RWPE2 (cell line): ENCODE measurements around the gene PPID.
A peak's percentile ranks its signal among the peaks of the same experiment; 100 is the strongest.
"Not testable (repeated sequence)": the region's sequence is repeated elsewhere in the genome, so short reads cannot be mapped to it uniquely, and the experiment has no call there.

Source experiments
- ATAC-seq: fragments of 200-7000 bp; cut with Tn5 transposase; 3 replicates; pipeline ENCODE4 v1.9.1; 2021; ENCODE audit warnings: low read depth
- DNase-seq: peaks from one replicate; pipeline ENCODE4 v3.0.0-alpha.2; 2020; ENCODE audit warnings: low spot score
- H3K27ac ChIP-seq: fragments of 450-650 bp; 2 replicates; pipeline ENCODE4 v1.5.1; 2017; ENCODE audit warnings: mild to moderate bottlenecking; ENCODE audit not compliant: poor library complexity, severe bottlenecking
- H3K27me3 ChIP-seq: fragments of 250-450 bp; sonication (Bioruptor Pico); 2 replicates; pipeline ENCODE4 v1.5.1; 2021; ENCODE audit warnings: mild to moderate bottlenecking, moderate library complexity; ENCODE audit not compliant: insufficient read depth, poor library complexity, severe bottlenecking
- H3K36me3 ChIP-seq: fragments of 250-450 bp; sonication (Bioruptor Pico); 2 replicates; pipeline ENCODE4 v1.5.1; 2020; ENCODE audit warnings: low read depth, mild to moderate bottlenecking, moderate library complexity
- H3K4me1 ChIP-seq: fragments of 250-450 bp; sonication (Bioruptor Pico); 2 replicates; pipeline ENCODE4 v1.5.1; 2021; ENCODE audit warnings: mild to moderate bottlenecking, moderate library complexity; ENCODE audit not compliant: insufficient read depth, poor library complexity, severe bottlenecking
- H3K4me3 ChIP-seq: fragments of 250-450 bp; sonication (Bioruptor Pico); 2 replicates; pipeline ENCODE4 v1.5.1; 2021; ENCODE audit warnings: mild to moderate bottlenecking, moderate library complexity; ENCODE audit not compliant: severe bottlenecking
- H3K9me3 ChIP-seq: fragments of 250-450 bp; sonication (Bioruptor Pico); 2 replicates; pipeline ENCODE4 v1.5.1; 2021; ENCODE audit warnings: mild to moderate bottlenecking, moderate library complexity; ENCODE audit not compliant: severe bottlenecking
- TF ChIP-seq, protein P1 (sequence below): fragments of 450-650 bp; IDR thresholded peaks from one replicate; pipeline ENCODE4 v1.5.1; 2017; ENCODE audit warnings: mild to moderate bottlenecking, moderate library complexity; ENCODE audit not compliant: poor library complexity, severe bottlenecking

The PPID gene

DNA sequence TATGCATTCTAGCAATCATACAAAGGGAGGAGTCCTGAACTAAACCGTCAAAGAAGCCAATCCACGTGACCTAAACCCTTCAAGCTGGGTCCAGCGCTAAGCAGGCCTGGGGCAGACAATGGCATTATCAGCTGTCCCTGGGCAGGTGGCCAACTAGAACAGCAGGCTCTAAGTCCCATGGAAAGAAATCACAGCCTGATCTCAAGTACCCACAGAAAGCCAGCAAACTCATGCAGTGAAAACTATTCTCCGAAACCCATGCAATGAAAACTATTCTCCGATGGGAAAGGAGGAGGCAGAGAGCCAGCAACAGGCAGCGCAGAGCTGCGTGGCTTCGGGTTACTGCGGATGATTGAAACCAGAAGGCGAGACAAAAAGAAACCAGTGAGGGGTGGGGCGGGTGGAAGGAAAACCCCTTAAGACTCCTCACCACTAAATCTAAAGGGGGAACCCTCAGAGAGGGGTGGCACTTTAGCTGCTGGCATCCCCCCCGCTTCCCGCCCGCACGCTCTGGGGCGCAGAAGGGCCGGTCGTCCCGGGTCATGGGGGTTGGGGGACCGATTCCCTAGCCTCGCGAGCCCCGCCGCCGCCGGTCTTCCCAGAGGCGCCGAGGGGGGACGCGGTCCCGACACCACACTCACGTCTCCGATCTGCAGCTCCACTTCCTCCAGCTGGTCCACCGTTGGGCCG lies 52.1 kb downstream of the PPID start:
- Histone ChIP-seq H3K4me1 (peaks cover 3% of the 10 kb centered on the region), H3K9me3 (no peaks in the 10 kb centered on the region), H3K36me3 (peaks cover 18% of the 10 kb centered on the region), H3K27ac (peak overlapping the region; percentile 63), H3K4me3 (peak overlapping the region; percentile 80), H3K27me3 (no peaks in the 10 kb centered on the region)
- ATAC-seq (peak; percentile 30), DNase-seq (peak; percentile 66)
- TF ChIP-seq, protein P1, sequence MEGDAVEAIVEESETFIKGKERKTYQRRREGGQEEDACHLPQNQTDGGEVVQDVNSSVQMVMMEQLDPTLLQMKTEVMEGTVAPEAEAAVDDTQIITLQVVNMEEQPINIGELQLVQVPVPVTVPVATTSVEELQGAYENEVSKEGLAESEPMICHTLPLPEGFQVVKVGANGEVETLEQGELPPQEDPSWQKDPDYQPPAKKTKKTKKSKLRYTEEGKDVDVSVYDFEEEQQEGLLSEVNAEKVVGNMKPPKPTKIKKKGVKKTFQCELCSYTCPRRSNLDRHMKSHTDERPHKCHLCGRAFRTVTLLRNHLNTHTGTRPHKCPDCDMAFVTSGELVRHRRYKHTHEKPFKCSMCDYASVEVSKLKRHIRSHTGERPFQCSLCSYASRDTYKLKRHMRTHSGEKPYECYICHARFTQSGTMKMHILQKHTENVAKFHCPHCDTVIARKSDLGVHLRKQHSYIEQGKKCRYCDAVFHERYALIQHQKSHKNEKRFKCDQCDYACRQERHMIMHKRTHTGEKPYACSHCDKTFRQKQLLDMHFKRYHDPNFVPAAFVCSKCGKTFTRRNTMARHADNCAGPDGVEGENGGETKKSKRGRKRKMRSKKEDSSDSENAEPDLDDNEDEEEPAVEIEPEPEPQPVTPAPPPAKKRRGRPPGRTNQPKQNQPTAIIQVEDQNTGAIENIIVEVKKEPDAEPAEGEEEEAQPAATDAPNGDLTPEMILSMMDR = no peak

DNA sequence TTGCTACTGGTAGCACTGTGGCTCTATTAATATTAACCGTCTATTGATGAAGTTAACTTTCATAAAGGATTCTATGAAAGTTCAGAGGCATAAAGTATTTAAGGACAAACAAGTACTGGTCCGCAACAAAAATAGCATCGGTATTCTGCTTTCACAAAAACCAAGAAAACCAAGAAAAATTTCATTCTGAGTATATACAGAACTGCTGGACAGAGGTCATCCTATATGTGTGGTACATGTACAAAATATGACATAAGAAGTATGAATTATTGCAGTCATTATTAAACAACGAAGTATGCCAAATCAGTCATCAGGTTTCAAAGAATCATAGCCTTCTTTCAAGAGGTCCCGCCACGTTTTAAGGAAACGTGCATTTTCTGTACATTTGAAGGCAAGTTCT lies 53.9 kb downstream of the PPID start:
- no peak for ATAC-seq

DNA sequence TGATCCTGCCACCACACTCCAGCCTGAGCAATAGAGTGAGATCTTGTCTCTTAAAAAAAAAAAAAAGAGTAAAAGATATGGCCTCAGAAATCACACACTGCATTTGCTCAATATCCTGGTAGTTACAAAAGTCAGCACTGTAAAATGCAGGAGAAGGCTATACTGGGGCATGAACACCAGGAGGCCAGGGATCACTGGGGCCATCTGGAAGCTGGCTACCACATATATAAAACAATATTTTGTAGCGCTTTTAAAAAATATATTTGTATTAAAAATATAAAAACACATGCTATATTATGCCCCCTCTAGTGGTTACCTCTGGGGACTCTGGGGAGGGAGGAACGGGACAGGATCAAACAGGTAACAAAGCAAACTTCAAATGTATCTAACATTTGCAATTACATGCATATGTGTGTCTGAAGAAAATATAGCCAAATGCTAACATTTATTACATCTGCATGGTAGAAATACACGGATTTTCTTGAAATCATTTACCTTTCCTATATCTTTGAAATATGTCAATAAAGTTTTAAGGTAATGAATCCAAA lies 55.5 kb downstream of the PPID start:
- DNase-seq = no peak
- peaks cover 18% of the 10 kb centered on the region for H3K36me3 ChIP-seq

More for the DNA sequence above, 53.9 kb downstream of the PPID start:
- DNase-seq = no peak
- Histone ChIP-seq H3K27me3 (no peaks in the 10 kb centered on the region), H3K4me1 (peaks cover 3% of the 10 kb centered on the region), H3K36me3 (peaks cover 18% of the 10 kb centered on the region), H3K4me3 (no peak overlapping the region), H3K9me3 (no peaks in the 10 kb centered on the region), H3K27ac (no peak overlapping the region)
- TF ChIP-seq, protein P1 = no peak

DNA sequence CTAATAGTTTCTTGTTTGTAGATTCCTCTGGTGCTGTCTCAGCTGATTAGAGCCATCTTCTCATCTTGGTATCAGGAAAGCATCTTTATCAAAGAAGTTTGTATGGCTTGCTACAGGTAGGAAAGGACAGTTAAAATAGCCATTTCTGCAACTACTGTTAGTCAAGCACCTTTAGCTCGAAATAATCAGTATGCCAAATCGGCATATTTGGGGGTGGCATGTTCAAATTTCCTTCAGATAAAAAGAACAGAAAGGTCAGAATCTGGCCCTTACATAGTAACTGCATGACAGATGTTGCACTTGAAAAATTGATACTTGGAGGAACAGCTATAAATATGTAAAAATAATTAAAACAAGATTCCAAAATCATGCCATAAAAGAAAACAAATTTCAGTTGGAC lies 56.3 kb downstream of the PPID start:
- Histone ChIP-seq H3K36me3 (peaks cover 18% of the 10 kb centered on the region), H3K27me3 (no peaks in the 10 kb centered on the region), H3K4me3 (no peak overlapping the region), H3K4me1 (no peaks in the 10 kb centered on the region), H3K27ac (no peak overlapping the region), H3K9me3 (no peaks in the 10 kb centered on the region)
- TF ChIP-seq, protein P1 = no peak
- DNase-seq = no peak
- no peak for ATAC-seq

More for the DNA sequence above, 55.5 kb downstream of the PPID start:
- Histone ChIP-seq H3K4me1 (no peaks in the 10 kb centered on the region), H3K27ac (no peak overlapping the region), H3K27me3 (no peaks in the 10 kb centered on the region), H3K9me3 (no peaks in the 10 kb centered on the region), H3K4me3 (no peak overlapping the region)
- ATAC-seq = no peak; the same call in 2 of the 3 replicates
- TF ChIP-seq, protein P1 = peak; percentile 85

DNA sequence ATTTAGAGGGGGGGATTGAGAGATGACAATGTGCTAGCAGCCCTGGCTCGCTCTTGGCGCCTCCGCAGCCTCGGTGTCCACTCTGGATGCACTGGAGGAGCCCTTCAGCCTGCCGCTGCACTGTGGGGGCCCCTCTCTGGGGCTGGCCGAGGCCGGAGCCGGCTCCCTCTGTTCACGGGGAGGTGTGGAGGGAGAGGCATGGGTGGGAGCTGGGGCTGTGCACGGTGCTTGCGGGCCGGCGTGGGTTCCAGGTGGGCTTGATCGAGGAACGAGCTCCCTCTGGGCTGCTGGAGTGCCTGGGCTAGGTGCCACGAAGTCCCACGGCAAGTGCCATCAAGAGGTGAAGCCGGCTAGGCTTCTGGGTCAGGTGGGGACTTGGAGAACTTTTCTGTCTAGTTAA lies 58.4 kb downstream of the PPID start:
- TF ChIP-seq, protein P1 = no peak
- Histone ChIP-seq H3K27me3 (no peaks in the 10 kb centered on the region), H3K9me3 (no peaks in the 10 kb centered on the region), H3K36me3 (peaks cover 18% of the 10 kb centered on the region), H3K27ac (no peak overlapping the region), H3K4me3 (no peak overlapping the region), H3K4me1 (no peaks in the 10 kb centered on the region)
- DNase-seq = no peak
- ATAC-seq = no peak

DNA sequence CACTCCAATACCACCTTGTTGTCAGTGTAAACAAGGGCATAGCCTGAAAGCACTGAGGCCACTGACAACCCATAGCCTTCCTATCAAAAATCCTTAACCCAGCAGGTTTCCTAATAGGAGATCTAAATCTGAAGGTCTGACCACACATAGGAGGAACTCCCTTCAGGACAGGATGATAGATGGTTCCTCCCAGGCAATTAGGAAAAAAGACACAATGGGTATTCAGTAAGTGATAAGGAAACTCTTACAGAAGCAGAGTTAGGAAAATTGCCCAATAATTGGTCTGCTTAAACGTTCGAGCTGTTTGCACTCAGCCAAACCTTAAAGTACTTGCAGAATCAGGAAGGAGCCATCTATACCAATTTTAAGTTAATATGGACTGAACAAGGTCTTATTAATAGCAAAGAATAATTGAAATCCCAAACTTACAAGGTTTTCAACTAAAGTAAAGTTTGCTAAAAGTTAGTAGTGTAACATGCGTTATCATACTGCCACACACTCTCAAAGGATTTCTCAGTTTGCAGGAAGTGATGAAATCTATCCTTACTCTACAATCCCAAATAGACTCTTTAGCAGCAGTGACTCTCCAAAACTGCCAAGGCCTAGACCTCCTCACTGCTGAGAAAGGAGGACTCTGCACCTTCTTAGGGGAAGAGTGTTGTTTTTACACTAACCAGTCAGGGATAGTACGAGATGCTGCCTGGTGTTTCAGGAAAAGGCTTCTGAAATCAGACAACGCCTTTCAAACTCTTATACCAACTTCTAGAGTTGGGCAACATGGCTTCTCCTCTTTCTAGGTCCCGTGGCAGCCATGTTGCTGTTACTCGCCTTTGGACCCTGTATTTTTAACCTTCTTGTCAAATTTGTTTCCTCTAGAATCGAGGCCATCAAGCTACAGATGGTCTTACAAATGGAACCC lies 59.2 kb downstream of the PPID start:
- not testable (repeated sequence) for H3K27me3 ChIP-seq, H3K27ac ChIP-seq, H3K4me3 ChIP-seq, H3K9me3 ChIP-seq, H3K4me1 ChIP-seq, ATAC-seq, DNase-seq
- H3K36me3 ChIP-seq = peaks cover 17% of the 10 kb centered on the region
